PC-3 (cell line): Measurements from ENCODE around the gene LDLRAP1.

Experiments used
- EZH2 ChIP-seq: fragments of 300-600 bp; sonication (generic); IDR thresholded peaks from one replicate; pipeline ENCODE4 v1.6.1; 2017; ENCODE audit warnings: antibody characterized with exemption, mild to moderate bottlenecking, low read length; ENCODE audit not compliant: unreplicated experiment
- EZH2phosphoT487 ChIP-seq: fragments of 300-600 bp; sonication (generic); IDR thresholded peaks from 2 replicates; pipeline ENCODE4 v1.6.1; 2018; ENCODE audit warnings: mild to moderate bottlenecking, antibody characterized with exemption, low read length, borderline replicate concordance
- TF ChIP-seq, protein P1 (sequence below): fragments of 300-600 bp; sonication (generic); conservative IDR thresholded peaks from 2 replicates; pipeline ENCODE4 v1.5.1; 2017; ENCODE audit warnings: antibody characterized with exemption, low read depth, mild to moderate bottlenecking, low read length

DNA sequence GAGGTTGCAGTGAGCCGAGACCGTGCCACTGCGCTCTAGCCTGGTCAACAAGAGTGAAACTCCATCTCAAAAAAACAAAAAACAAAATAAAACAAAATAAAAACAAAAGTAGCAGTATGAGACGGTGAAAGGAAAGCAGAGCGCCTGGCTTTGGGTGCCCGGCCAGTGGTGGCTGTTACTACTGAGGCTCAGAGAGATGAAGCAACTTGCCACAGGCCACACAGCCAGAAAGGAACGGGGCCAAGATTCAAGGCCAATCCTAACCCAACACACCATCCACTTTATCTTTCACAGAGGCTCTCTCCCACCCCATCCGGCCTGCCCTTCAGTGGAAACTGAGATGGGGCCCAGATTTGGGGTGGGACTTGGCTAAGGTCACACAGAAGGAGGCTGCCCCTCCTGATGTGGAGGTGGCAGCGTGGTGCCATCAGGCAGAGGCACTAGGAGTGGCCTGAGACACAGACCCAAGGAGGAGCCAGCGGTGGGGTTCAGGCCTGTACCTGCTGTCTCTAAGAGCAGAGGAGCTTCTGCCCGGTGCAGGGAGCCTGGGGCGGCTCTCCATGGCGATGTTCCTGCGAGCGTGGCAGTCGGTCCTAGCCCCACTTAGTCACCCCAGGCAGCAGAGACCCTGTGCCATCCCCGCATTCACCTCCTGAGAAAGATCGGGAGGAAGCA, 33.2 kb downstream of the LDLRAP1 start:
- TF ChIP-seq EZH2phosphoT487, result no peak
- TF ChIP-seq, protein P1, sequence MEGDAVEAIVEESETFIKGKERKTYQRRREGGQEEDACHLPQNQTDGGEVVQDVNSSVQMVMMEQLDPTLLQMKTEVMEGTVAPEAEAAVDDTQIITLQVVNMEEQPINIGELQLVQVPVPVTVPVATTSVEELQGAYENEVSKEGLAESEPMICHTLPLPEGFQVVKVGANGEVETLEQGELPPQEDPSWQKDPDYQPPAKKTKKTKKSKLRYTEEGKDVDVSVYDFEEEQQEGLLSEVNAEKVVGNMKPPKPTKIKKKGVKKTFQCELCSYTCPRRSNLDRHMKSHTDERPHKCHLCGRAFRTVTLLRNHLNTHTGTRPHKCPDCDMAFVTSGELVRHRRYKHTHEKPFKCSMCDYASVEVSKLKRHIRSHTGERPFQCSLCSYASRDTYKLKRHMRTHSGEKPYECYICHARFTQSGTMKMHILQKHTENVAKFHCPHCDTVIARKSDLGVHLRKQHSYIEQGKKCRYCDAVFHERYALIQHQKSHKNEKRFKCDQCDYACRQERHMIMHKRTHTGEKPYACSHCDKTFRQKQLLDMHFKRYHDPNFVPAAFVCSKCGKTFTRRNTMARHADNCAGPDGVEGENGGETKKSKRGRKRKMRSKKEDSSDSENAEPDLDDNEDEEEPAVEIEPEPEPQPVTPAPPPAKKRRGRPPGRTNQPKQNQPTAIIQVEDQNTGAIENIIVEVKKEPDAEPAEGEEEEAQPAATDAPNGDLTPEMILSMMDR, result no peak
- TF ChIP-seq EZH2, result no peak
